Activated T-helper 17 cell treated with anti-CD3 and anti-CD28 coated beads, Interleukin-2, amount 50 U/mL, for 72 hours (primary cell): Measurements from ENCODE around the gene API5. TPM values are rescaled to one million over a fixed set of nuclear protein-coding genes. Genes with fewer than 3 reads are reported as not detected.

Experiments used
- ATAC-seq: fragments of 150-1000 bp; cut with Tn5 transposase; replicated peaks from 2 replicates; pipeline ENCODE4 v1.10.0; 2021; ENCODE audit warnings: mild to moderate bottlenecking, moderate library complexity
- H3K27ac Mint-ChIP-seq: one replicate; pipeline ENCODE4 v1.8.0; 2022; ENCODE audit warnings: mixed read lengths
- H3K27me3 Mint-ChIP-seq: one replicate; pipeline ENCODE4 v1.8.0; 2022; ENCODE audit warnings: mixed read lengths
- H3K36me3 Mint-ChIP-seq: one replicate; pipeline ENCODE4 v1.8.0; 2022; ENCODE audit warnings: low read depth, mild to moderate bottlenecking, mixed read lengths
- H3K4me1 Mint-ChIP-seq: one replicate; pipeline ENCODE4 v1.8.0; 2022; ENCODE audit warnings: mixed read lengths
- H3K4me3 Mint-ChIP-seq: one replicate; pipeline ENCODE4 v1.8.0; 2022; ENCODE audit warnings: mild to moderate bottlenecking, mixed read lengths
- H3K9me3 Mint-ChIP-seq: one replicate; pipeline ENCODE4 v1.8.0; 2022; ENCODE audit warnings: mixed read lengths
- total RNA-seq, 2 donors: library from RNA; stranded (reverse); gene quantifications; one replicate each; pipeline ENCODE4 v1.2.3, GENCODE V29; 2022

API5 gene
- total RNA-seq, 2 donors from 2014 or later, result 95.2 to 157 TPM

- H3K9me3 Mint-ChIP-seq, result no peaks in the 10 kb centered on the region
- no peaks in the 10 kb centered on the region for H3K27me3 Mint-ChIP-seq
- H3K4me3 Mint-ChIP-seq, result no peak overlapping the region
- H3K27ac Mint-ChIP-seq, result no peak overlapping the region
- H3K4me1 Mint-ChIP-seq, result peaks cover 9% of the 10 kb centered on the region
- peaks cover 60% of the 10 kb centered on the region for H3K36me3 Mint-ChIP-seq
- no peak for ATAC-seq
Measured at GRCh38 chr11:43378897-43379296, 67.1 kb downstream of the API5 start.

- H3K27me3 Mint-ChIP-seq, result no peaks in the 10 kb centered on the region
- H3K9me3 Mint-ChIP-seq, result no peaks in the 10 kb centered on the region
- ATAC-seq, result no peak
- peak overlapping the region; percentile 6 for H3K27ac Mint-ChIP-seq
- H3K4me1 Mint-ChIP-seq, result no peaks in the 10 kb centered on the region
- peaks cover 58% of the 10 kb centered on the region for H3K36me3 Mint-ChIP-seq
- no peak overlapping the region for H3K4me3 Mint-ChIP-seq
Measured at GRCh38 chr11:43381802-43382201, 70.0 kb downstream of the API5 start.

- H3K27ac Mint-ChIP-seq, result no peak overlapping the region
- H3K27me3 Mint-ChIP-seq, result no peaks in the 10 kb centered on the region
- no peaks in the 10 kb centered on the region for H3K9me3 Mint-ChIP-seq
- H3K36me3 Mint-ChIP-seq, result peaks cover 58% of the 10 kb centered on the region
- H3K4me1 Mint-ChIP-seq, result no peaks in the 10 kb centered on the region
- H3K4me3 Mint-ChIP-seq, result no peak overlapping the region
- no peak for ATAC-seq
Measured at GRCh38 chr11:43382614-43383013, 70.8 kb downstream of the API5 start.

DNA sequence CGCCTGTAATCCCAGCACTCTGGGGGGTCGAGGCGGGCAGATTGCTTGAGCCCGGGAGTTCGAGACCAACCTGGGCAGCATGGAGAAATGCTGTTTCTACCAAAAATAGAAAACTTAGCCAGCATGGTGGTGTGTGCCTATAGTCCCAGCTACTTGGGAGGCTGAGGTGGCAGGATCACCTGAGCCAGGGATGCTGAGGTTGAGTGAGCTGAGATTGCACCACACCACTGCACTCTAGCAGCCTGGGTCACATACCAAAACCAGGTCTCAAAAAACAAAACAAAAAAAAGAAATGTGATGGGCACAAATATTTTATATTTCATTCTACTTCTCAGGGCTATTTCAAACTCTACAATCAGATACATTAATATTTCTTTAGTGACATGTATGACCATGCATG, 72.6 kb downstream of the API5 start:
- Mint-ChIP-seq H3K4me3 (no peak overlapping the region), H3K4me1 (no peaks in the 10 kb centered on the region), H3K36me3 (peaks cover 62% of the 10 kb centered on the region), H3K27ac (no peak overlapping the region), H3K27me3 (no peaks in the 10 kb centered on the region), H3K9me3 (no peaks in the 10 kb centered on the region)
- no peak for ATAC-seq

DNA sequence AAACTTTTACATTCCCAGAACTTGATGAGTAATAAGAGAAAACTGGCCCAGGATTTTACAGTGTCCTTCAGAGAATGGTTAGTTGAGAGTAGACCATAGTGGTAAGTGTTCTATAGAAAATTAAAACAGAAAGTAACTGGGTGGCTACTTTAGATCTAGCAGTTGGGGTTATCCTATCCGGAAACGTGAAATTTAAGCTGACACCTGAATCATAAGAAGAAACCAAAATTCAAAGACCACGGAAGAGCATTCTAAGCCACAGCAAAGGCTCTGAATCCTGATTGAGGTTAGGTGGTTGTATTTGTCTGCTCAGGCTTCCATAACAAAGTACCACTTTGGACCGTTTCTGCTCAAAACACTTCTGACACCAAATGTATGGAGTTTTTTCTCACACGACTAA, 80.9 kb downstream of the API5 start:
- Mint-ChIP-seq H3K4me1 (peaks cover 8% of the 10 kb centered on the region), H3K4me3 (peak overlapping the region; percentile 39), H3K27ac (peak overlapping the region; percentile 48), H3K36me3 (peaks cover 88% of the 10 kb centered on the region), H3K9me3 (no peaks in the 10 kb centered on the region), H3K27me3 (no peaks in the 10 kb centered on the region)
- ATAC-seq, result peak; percentile 90

DNA sequence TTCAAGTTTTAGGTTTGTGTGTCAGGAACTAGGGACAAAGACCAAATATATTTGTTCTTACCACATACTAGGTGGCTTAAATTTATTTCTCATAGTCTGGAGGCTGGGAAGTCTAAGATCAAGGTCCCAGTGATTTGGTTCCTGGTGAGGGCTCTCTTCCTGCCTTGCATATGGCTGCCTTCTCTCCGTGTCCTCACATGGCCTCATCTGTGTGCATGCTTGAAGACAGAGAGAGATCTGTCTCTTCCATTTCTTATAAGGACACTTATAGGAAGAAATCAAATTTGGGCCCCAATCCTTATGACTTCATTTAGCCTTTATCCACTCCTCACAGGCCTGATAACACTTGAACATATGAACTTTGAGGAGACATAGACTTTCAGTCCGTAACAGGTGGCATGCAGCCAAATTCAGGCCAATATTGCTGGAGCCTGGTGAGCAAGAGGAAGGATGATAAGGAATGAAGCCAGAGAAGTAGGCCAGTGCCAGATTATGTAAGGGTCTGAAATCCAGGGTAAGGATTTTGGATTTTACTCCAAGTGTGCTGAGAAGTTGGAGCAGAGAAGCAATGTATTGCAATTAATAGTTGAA, 82.1 kb downstream of the API5 start:
- no peak overlapping the region for H3K4me3 Mint-ChIP-seq
- H3K4me1 Mint-ChIP-seq, result peaks cover 8% of the 10 kb centered on the region
- ATAC-seq, result no peak
- no peaks in the 10 kb centered on the region for H3K9me3 Mint-ChIP-seq
- no peaks in the 10 kb centered on the region for H3K27me3 Mint-ChIP-seq
- no peak overlapping the region for H3K27ac Mint-ChIP-seq
- H3K36me3 Mint-ChIP-seq, result peaks cover 96% of the 10 kb centered on the region

Other genes with a start within 250 kb of the API5 start
- gene TTC17, start 46.9 kb downstream of the API5 start, total RNA-seq, result 10 to 100 TPM; 58.3 to 77.4 TPM